ENCODE results near the gene SIRT5. TPM values are rescaled to one million over a fixed set of nuclear protein-coding genes. Genes with fewer than 3 reads are reported as not detected.

SIRT5 gene
- total and polyA plus RNA-seq, 2 experiments from 2014 or later, result 9.8 to 13.1 TPM

GRCh38 chr6:13614126-13614925 is 39.9 kb downstream of the SIRT5 start (continued):
- TF ChIP-seq ZNF462 (CRISPR knock-in tag; IDR thresholded peaks at IDR 0.05) (no peak), JUNB (IDR thresholded peaks at IDR 0.05; ENCODE audit: unreplicated experiment) (no peak), STAT1 (IDR thresholded peaks at IDR 0.05; ENCODE audit: unreplicated experiment) (no peak), EZH2 (IDR thresholded peaks at IDR 0.05; ENCODE audit: low read depth, unreplicated experiment) (no peak), ETS1 (IDR thresholded peaks at IDR 0.05) (no peak)

Data from GM23338 (cell line).